ENCODE results near the gene DOK6. TPM values are rescaled to one million over a fixed set of nuclear protein-coding genes. Genes with fewer than 3 reads are reported as not detected.

DOK6 gene
- total RNA-seq, 4 donors from 2014 or later = 0.13 to 0.17 TPM; not detected in 2

GRCh38 chr18:69870736-69871135 lies 470.0 kb downstream of the DOK6 start:
- Histone ChIP-seq H3K36me3 (no peaks in the 10 kb centered on the region), H3K27ac (no peak overlapping the region), H3K4me3 (no peak overlapping the region), H3K27me3 (no peaks in the 10 kb centered on the region), H3K9me3 (no peaks in the 10 kb centered on the region), H3K4me1 (no peaks in the 10 kb centered on the region)
- intact Hi-C loops (cut with DNase I; ENCODE audit: low total_unique reads) = no loop called here
- no peak for TF ChIP-seq POLR2A (IDR thresholded peaks at IDR 0.05)
- no peak for TF ChIP-seq CTCF (IDR thresholded peaks at IDR 0.05 in 4 of 5, conservative IDR thresholded peaks at IDR 0.05 in 1 of 5)
- ATAC-seq (no peak), DNase-seq (no peak)
- in situ Hi-C loops (cut with MboI; ENCODE audit: low sequenced_read_pairs in 4 of 4) = no loop called here

- in situ Hi-C loops (cut with MboI; ENCODE audit: low sequenced_read_pairs in 4 of 4) (no loop called here), intact Hi-C loops (cut with DNase I; ENCODE audit: low total_unique reads) (no loop called here)
- Histone ChIP-seq H3K9me3 (no peaks in the 10 kb centered on the region), H3K4me1 (no peaks in the 10 kb centered on the region), H3K4me3 (no peak overlapping the region), H3K27me3 (no peaks in the 10 kb centered on the region), H3K27ac (no peak overlapping the region), H3K36me3 (no peaks in the 10 kb centered on the region)
- DNase-seq (no peak), ATAC-seq (no peak)
- TF ChIP-seq CTCF (IDR thresholded peaks at IDR 0.05 in 4 of 5, conservative IDR thresholded peaks at IDR 0.05 in 1 of 5) (no peak), POLR2A (IDR thresholded peaks at IDR 0.05) (no peak)
These were observed 470.7 kb downstream of the DOK6 start for GRCh38 chr18:69871363-69871762.

GRCh38 chr18:69872661-69873060 lies 472.0 kb downstream of the DOK6 start:
- no peak overlapping the region for H3K4me3 ChIP-seq
- no peaks in the 10 kb centered on the region for H3K9me3 ChIP-seq
- H3K36me3 ChIP-seq = no peaks in the 10 kb centered on the region
- TF ChIP-seq POLR2A (IDR thresholded peaks at IDR 0.05) = no peak
- TF ChIP-seq CTCF (IDR thresholded peaks at IDR 0.05 in 4 of 5, conservative IDR thresholded peaks at IDR 0.05 in 1 of 5) = no peak
- H3K27ac ChIP-seq = no peak overlapping the region
- ATAC-seq (no peak), DNase-seq (no peak)
- no peaks in the 10 kb centered on the region for H3K27me3 ChIP-seq
- intact Hi-C loops (cut with DNase I; ENCODE audit: low total_unique reads) (no loop called here), in situ Hi-C loops (cut with MboI; ENCODE audit: low sequenced_read_pairs in 4 of 4) (no loop called here)
- H3K4me1 ChIP-seq = no peaks in the 10 kb centered on the region

- H3K9me3 ChIP-seq = no peaks in the 10 kb centered on the region
- intact Hi-C loops (cut with DNase I; ENCODE audit: low total_unique reads) = no loop called here
- ATAC-seq = no peak
These were observed 473.4 kb downstream of the DOK6 start for GRCh38 chr18:69874058-69874457.

More at GRCh38 chr18:69874058-69874457, 473.4 kb downstream of the DOK6 start:
- Histone ChIP-seq H3K27ac (no peak overlapping the region), H3K36me3 (no peaks in the 10 kb centered on the region), H3K27me3 (no peaks in the 10 kb centered on the region), H3K4me1 (no peaks in the 10 kb centered on the region), H3K4me3 (no peak overlapping the region)
- no peak for DNase-seq
- no peak for TF ChIP-seq CTCF (IDR thresholded peaks at IDR 0.05 in 4 of 5, conservative IDR thresholded peaks at IDR 0.05 in 1 of 5)
- TF ChIP-seq POLR2A (IDR thresholded peaks at IDR 0.05) = no peak
- in situ Hi-C loops (cut with MboI; ENCODE audit: low sequenced_read_pairs in 4 of 4) = no loop called here
